ACC112 (cell line): ENCODE data around the gene TIMM23B.
"Not testable (repeated sequence)": the region's sequence is repeated elsewhere in the genome, so short reads cannot be mapped to it uniquely, and the experiment has no call there.

Source experiments
- H2AFZ ChIP-seq: fragments of 200-600 bp; sonication (generic); one replicate; pipeline ENCODE4 v1.6.0; 2017; ENCODE audit warnings: antibody characterized with exemption, low read length; ENCODE audit not compliant: unreplicated experiment
- H3K27ac ChIP-seq: fragments of 200-600 bp; sonication (generic); 2 replicates; pipeline ENCODE4 v1.5.1; 2014; ENCODE audit warnings: low read depth, mild to moderate bottlenecking, antibody characterized with exemption, low read length, moderate library complexity
- H3K27me3 ChIP-seq: fragments of 200-600 bp; sonication (generic); 2 replicates; pipeline ENCODE4 v1.6.1; 2014; ENCODE audit warnings: mild to moderate bottlenecking, antibody characterized with exemption, low read length, moderate library complexity, mixed read lengths; ENCODE audit not compliant: insufficient read depth
- H3K36me3 ChIP-seq: fragments of 200-600 bp; sonication (generic); 2 replicates; pipeline ENCODE4 v1.6.1; 2016; ENCODE audit warnings: mild to moderate bottlenecking, antibody characterized with exemption, low read length, moderate library complexity, mixed read lengths; ENCODE audit not compliant: insufficient read depth
- H3K4me1 ChIP-seq: fragments of 200-600 bp; sonication (generic); one replicate; pipeline ENCODE4 v1.6.1; 2016; ENCODE audit warnings: low read length, mixed read lengths; ENCODE audit not compliant: insufficient read depth, unreplicated experiment, control insufficient read depth
- H3K4me3 ChIP-seq: fragments of 200-600 bp; sonication (generic); 2 replicates; pipeline ENCODE4 v1.5.1; 2014; ENCODE audit warnings: mild to moderate bottlenecking, low read depth, low read length
- H3K79me2 ChIP-seq: fragments of 200-600 bp; sonication (generic); one replicate; pipeline ENCODE4 v1.6.0; 2016; ENCODE audit warnings: low read length; ENCODE audit not compliant: control insufficient read depth, unreplicated experiment, insufficient read depth

The TIMM23B gene

DNA sequence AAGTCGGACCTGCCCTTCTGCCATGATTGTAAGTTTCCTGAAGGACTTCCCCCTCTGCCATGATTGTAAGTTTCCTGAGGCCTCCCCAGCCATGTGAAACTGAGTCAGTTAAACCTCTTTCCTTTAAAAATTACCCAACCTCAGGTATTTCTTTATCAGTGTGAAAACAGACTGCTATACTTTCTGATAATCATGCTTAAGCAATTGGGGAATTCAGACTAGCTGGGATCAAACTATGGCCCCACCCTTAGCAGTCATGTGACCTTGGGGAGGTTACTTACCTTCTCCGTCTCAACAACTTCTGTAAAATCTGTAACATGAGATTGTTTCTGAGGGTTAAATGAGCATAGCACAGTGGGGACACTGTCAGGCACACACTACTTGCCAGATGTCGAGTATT is 45.4 kb downstream of the TIMM23B start:
- not testable (repeated sequence) for H3K27ac ChIP-seq, H3K27me3 ChIP-seq

DNA sequence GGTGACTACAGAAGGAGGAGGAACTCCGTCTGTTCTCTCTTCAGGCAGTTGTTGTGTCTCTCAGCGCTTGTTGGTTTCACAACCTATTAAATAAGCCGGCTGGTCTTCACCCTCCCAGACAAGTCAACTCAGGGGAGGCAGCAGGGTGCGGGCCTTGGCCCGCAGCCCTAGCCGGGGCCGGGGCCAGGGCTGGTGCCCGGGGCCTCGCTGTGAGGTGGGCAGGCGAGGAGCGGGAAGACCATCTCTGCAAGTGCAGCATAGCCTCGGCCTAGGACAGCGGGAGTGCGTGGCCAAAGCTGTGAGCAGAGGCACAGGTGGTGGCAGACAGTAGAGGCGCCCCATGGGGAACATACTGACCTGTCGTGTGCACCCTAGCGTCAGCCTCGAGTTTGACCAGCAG is 46.5 kb downstream of the TIMM23B start, which contains the start of gene AGAP6:
Gene AGAP6 (plus strand): TSS at position 31 of the 400 bp plus-strand sequence. CDS start 310 bp downstream, at position 341.
- not testable (repeated sequence) for H3K4me3 ChIP-seq, H3K27me3 ChIP-seq, H3K27ac ChIP-seq, H3K79me2 ChIP-seq, H3K36me3 ChIP-seq, H3K4me1 ChIP-seq, H2AFZ ChIP-seq

More for the DNA sequence above, 45.4 kb downstream of the TIMM23B start:
- not testable (repeated sequence) for H2AFZ ChIP-seq, H3K79me2 ChIP-seq, H3K4me1 ChIP-seq, H3K36me3 ChIP-seq, H3K4me3 ChIP-seq

DNA sequence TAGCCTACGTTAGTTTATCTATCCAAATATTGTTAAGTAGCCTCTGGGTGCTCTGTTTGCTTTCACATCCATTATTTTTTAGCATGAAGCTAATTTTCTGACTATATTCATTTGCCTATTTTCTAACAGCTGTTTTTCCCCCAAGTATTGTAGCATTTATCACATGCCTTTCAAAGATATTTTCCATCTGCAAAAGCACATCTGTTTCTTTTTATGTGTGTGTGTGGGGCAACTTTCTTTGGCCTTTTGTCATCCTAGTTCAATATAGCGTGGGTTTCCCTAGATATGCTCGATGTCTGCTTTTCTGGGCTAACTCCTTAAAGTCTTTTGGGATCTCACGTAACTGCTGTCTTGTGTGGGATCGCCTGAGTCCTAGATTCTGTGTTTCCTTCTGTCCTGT is 53.5 kb downstream of the TIMM23B start:
- H2AFZ ChIP-seq, H3K79me2 ChIP-seq, H3K27me3 ChIP-seq, H3K4me1 ChIP-seq, H3K36me3 ChIP-seq, H3K27ac ChIP-seq, H3K4me3 ChIP-seq: not testable (repeated sequence)

DNA sequence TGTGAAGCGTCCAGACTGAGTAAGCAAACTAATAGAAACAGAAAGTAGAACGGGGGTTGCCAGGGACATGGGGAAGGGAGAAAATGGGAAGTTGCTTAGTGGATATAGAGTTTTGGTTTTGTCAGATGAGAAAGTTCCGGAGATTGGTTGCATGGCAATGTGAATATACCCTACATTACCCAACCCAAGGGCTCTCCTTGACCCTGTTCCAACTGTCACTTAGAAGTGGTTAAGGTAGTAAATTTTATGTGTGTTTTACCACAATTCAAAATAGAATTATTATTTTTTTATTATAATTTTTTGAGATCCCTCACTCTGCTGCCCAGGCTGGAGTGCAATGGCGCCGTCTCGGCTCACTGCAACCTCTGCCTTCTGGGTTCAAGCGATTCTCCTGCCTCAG is 72.2 kb downstream of the TIMM23B start:
- not testable (repeated sequence) for H3K36me3 ChIP-seq, H3K27me3 ChIP-seq, H3K4me1 ChIP-seq, H3K79me2 ChIP-seq, H3K27ac ChIP-seq, H2AFZ ChIP-seq, H3K4me3 ChIP-seq

DNA sequence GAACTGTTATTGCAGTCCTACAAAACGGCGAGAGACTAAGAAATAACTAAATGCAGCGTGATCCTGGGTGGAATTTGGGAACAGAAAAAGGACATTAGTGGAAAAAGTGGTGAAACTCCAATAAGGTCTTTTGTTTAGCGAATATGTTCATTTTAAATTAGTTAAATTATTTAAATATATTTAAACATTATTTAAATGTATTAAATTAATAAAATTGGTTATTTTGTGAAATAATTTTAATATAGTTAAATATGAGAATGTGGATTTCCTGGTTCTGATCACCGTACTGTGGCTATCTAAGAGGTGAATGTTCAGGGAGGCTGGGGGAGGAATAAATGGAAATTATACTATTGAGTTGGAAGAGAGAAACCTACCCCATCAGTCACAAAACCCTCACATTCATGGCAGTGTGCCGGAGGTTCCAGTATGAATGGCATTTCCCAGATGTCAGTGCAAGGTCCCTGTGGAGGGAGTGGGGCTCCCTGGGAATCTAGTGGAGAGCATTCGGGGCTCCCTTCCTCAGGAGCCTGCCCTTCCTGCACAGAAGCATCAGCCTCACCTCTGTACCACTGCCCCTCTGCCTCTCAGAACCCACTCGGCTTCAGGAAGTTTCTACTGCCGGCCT is 73.9 kb downstream of the TIMM23B start:
- H3K4me1 ChIP-seq, H3K27me3 ChIP-seq, H3K79me2 ChIP-seq, H3K36me3 ChIP-seq, H3K4me3 ChIP-seq, H2AFZ ChIP-seq, H3K27ac ChIP-seq: not testable (repeated sequence)

DNA sequence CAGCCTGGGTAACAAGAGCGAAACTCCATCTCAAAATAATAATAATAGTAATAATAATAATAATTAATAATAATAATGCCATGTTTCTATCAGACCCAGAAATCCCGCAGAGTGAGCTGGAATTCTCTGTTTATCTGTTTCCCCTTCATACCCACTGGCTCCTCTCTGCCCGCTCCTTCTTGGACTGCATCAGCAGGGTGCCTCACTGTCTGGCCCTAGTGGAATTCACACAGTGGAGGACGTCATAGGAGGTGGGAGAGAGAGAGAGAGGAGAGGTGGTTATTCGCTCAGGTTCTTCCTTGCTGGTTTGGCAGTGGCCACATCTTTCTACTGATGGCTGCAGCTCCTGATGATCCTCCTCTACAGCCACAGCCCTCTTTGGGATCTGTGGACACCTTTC is 75.1 kb downstream of the TIMM23B start:
- not testable (repeated sequence) for H3K79me2 ChIP-seq, H3K4me3 ChIP-seq, H3K36me3 ChIP-seq, H3K4me1 ChIP-seq, H2AFZ ChIP-seq, H3K27ac ChIP-seq, H3K27me3 ChIP-seq

DNA sequence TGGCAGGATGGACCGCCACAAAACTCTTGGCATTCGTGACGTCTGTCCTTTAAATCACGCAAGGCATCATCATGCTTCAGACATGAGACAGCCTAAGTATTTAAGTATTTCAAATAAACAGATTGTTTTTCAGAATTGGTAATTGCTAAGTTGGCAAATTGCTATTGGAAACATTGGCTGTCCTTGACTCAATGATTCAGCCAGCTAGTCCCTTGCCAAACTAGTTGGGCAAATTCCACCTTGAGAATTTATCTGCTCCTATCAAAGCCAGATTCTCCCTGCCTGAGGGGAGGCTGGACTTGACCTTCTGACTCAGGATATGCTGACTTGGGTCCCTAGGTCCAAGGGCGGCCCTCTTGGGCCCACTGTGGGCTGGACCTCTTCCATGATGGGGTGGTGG is 75.8 kb downstream of the TIMM23B start:
- H3K4me3 ChIP-seq, H3K27me3 ChIP-seq: not testable (repeated sequence)

DNA sequence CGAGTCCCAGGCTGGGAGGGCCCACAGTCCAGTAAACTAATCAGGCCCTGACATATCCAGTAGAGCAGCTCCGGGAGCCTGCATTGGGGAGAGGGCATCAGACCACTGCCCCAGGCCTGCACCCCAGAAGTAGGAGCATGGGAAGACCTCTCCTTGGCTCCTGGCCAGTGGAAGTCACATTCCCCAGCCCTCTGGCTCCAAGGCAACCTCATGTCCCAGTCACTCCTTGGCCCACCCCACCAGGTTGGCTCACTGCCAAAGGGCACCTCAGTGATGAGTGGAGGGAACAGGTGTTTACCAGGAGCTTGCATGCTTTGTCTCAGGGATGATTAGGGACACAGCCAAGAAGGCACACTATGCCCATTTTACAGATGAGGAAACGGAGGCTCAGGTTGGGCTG is 77.4 kb downstream of the TIMM23B start:
- H3K27ac ChIP-seq, H3K79me2 ChIP-seq, H2AFZ ChIP-seq, H3K4me3 ChIP-seq, H3K36me3 ChIP-seq, H3K4me1 ChIP-seq, H3K27me3 ChIP-seq: not testable (repeated sequence)

More for the DNA sequence above, 75.8 kb downstream of the TIMM23B start:
- not testable (repeated sequence) for H3K36me3 ChIP-seq, H3K4me1 ChIP-seq, H3K27ac ChIP-seq, H2AFZ ChIP-seq, H3K79me2 ChIP-seq

DNA sequence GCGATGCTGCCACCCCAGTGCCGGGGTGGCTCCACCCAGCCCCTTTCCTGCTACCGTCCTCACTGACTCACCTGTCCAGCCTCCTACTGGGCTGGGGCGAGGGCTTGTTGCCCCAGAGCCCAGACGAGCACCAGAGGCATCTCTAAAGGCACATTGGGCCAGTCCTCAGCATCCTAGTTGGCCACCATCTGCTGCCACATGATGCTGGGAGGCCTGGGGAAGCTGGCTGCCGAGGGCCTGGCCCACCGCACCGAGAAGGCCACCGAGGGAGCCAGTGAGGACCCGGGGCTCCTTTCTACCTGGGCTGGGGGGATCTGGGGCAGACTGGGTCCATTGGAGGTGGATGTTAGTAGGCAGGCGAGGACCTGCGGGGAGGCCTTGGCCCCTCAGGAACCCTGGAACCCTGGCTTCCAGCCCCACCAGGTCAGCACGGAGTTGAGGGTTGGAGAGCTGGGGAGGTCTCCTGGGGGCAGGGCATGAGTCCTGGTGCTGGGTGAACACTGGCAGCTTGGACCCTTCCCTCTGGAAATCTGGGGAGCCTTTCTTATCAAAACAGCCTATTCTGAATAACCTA is 78.7 kb downstream of the TIMM23B start:
- not testable (repeated sequence) for H3K27ac ChIP-seq, H3K79me2 ChIP-seq, H3K4me1 ChIP-seq, H3K4me3 ChIP-seq, H2AFZ ChIP-seq, H3K36me3 ChIP-seq
- H3K27me3 ChIP-seq: peaks cover 11% of the 10 kb centered on the region

DNA sequence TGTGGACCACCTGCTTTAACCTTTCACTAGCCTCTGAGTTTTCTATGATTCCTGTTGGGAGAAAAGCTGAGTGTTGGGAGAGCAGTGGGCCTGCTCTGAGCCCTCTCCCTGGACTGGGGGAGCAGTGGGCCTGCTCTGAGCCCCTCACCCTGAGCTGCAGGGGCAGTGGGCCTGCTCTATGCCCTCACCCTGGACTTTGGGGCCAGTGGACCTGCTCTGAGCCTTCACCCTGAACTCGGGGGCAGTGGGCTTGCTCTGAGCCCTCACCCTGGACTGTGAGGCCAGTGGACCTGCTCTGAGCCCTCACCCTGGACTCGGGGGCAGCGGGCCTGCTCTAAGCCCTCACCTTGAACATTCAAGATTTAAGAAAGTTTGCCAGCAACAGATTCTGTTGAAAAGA is 79.8 kb downstream of the TIMM23B start:
- H3K4me1 ChIP-seq: no peaks in the 10 kb centered on the region
- no peak overlapping the region for H3K27ac ChIP-seq
- H3K79me2 ChIP-seq: no peaks in the 10 kb centered on the region
- peaks cover 16% of the 10 kb centered on the region for H3K27me3 ChIP-seq
- H2AFZ ChIP-seq: no peak overlapping the region
- H3K36me3 ChIP-seq: no peaks in the 10 kb centered on the region
- H3K4me3 ChIP-seq: no peak overlapping the region
